GM12878 (cell line): ENCODE measurements around the gene AHNAK. TPM values are rescaled to one million over a fixed set of nuclear protein-coding genes. Genes with fewer than 3 reads are reported as not detected.
A peak's percentile ranks its signal among the peaks of the same experiment; 100 is the strongest.

Source experiments
- ATF2 ChIP-seq: IDR thresholded peaks from 2 replicates; pipeline ENCODE4 v1.6.1; 2012; ENCODE audit warnings: low read length, inconsistent platforms
- BCLAF1 ChIP-seq: fragments of 450-650 bp; IDR thresholded peaks from 2 replicates; pipeline ENCODE4 v1.6.1; 2017; ENCODE audit warnings: antibody characterized with exemption, mild to moderate bottlenecking, moderate library complexity
- BMI1 ChIP-seq: fragments of 450-650 bp; IDR thresholded peaks from 2 replicates; pipeline ENCODE4 v1.6.1; 2016; ENCODE audit warnings: mild to moderate bottlenecking, moderate library complexity, borderline replicate concordance
- CHD4 ChIP-seq: fragments of 200-600 bp; sonication (generic); IDR thresholded peaks from 2 replicates; pipeline ENCODE4 v1.6.1; 2016; ENCODE audit warnings: mild to moderate bottlenecking
- CREM ChIP-seq: IDR thresholded peaks from 2 replicates; pipeline ENCODE4 v1.6.1; 2014; ENCODE audit warnings: antibody characterized with exemption, low read depth
- HSF1 ChIP-seq: fragments of 150-350 bp; IDR thresholded peaks from 2 replicates; pipeline ENCODE4 v1.6.1; 2014; ENCODE audit warnings: mild to moderate bottlenecking, low read depth, low read length
- IKZF2 ChIP-seq, 2 experiments: fragments of 450-650 bp; IDR thresholded peaks; 2 replicates each; pipeline ENCODE4 v1.6.1; 2017; ENCODE audit warnings: mild to moderate bottlenecking in 2 of 2, moderate library complexity in 2 of 2
- JUNB ChIP-seq: IDR thresholded peaks from 2 replicates; pipeline ENCODE4 v1.6.1; 2016; ENCODE audit warnings: antibody characterized with exemption, mild to moderate bottlenecking
- KAT2A ChIP-seq: conservative IDR thresholded peaks from 2 replicates; pipeline ENCODE4 v1.6.1; 2011; ENCODE audit warnings: low read depth, low read length; ENCODE audit not compliant: control insufficient read depth
- MEF2A ChIP-seq: IDR thresholded peaks from 2 replicates; pipeline ENCODE4 v1.6.1; 2011; ENCODE audit warnings: low read depth, mild to moderate bottlenecking, low read length, moderate library complexity; ENCODE audit not compliant: insufficient read depth
- PAX8 ChIP-seq: fragments of 450-650 bp; IDR thresholded peaks from 2 replicates; pipeline ENCODE4 v1.6.1; 2017; ENCODE audit warnings: mild to moderate bottlenecking, moderate library complexity
- ZBTB11 ChIP-seq: fragments of 450-650 bp; formaldehyde crosslinking; IDR thresholded peaks from 2 replicates; pipeline ENCODE4 v1.5.0; 2022; ENCODE audit warnings: mild to moderate bottlenecking, missing genetic modification characterization
- ZBTB4 ChIP-seq: fragments of 450-650 bp; formaldehyde crosslinking; IDR thresholded peaks from 2 replicates; pipeline ENCODE4 v1.4.0; 2022; ENCODE audit warnings: mild to moderate bottlenecking, moderate library complexity
- polyA plus RNA-seq, 11 experiments: library from polyadenylated mRNA; depleted of rRNA in 4 of 11; unstranded in 6 of 11; stranded (reverse) in 5 of 11; fragments of >200 nt; fragmentation: Nextera tagmentation in 4 of 11; fragmentation: Illumina TruSeq in 1 of 11; extraction: Ambion mirVana in 4 of 11; extraction: Trizol in 1 of 11; gene quantifications; 1 replicate in 1 of 11; 2 replicates in 10 of 11; pipeline versions ENCODE4 v1.2.1 to v1.2.3, GENCODE V29; 2011 to 2016; ENCODE audit warnings: inconsistent platforms in 2 of 11, missing spikeins in 2 of 11, low read depth in 1 of 11
- total RNA-seq, 4 experiments: library from RNA; depleted of rRNA in 3 of 4; stranded (reverse); fragments of >200 nt in 3 of 4; fragmentation: Illumina TruSeq in 1 of 4; extraction: Trizol in 1 of 4; gene quantifications; 2 replicates each; pipeline versions ENCODE4 v1.2.1 to v1.2.3, GENCODE V29; 2013 to 2021
- TF ChIP-seq, protein P1 (sequence below): IDR thresholded peaks from 2 replicates; pipeline ENCODE4 v1.6.1; 2012; ENCODE audit warnings: low read depth, low read length, improper control_type of control experiment

Gene AHNAK
- total and polyA plus RNA-seq, 10 of the 15 experiments (the other 5 are each of a cell fraction or from before 2014, with no cell fraction given): 0.76 to 90.3 (median 19.4) TPM

DNA sequence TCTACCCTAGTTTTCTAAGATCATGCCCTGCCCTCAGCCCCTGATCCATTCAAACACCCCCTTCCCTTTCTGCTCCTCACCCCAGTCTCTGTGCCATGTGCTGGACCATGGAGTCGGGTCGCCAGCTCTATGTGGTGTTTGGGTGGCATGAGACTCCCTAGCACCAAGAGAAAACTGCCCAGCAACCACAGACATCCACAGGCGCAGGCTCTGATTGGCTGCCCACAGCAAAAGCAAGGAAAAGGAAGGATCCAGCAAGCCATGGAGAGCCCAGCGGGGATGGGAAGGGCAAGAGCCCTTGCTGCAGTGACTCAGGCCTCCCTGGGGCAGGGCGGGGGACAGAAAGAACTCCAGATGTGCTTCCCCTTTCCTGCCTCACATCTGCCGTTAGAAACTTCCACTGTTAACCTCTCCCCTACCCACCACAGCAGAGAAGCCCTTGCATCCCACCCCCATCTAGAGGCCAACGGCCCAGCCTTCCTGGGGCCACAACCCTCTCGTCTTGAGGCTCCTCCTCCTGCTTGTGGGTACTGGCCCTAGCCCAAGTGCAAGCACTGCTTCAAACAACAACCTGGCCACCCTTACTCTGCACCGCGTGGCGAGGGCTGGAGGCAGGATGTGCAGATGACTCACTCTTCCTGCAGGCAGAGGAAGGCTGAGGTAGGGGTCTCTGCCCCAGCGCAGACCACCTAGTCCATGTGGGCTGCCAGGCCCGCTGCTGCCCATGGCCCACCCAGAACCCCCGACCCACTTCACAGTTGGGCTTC is 9.7 kb upstream of the AHNAK start (continued):
- TF ChIP-seq ZBTB11 (CRISPR knock-in tag): no peak
- TF ChIP-seq ZBTB4 (CRISPR knock-in tag): no peak
- no peak for TF ChIP-seq MEF2A
- no peak for TF ChIP-seq ATF2
- no peak for TF ChIP-seq BMI1
- TF ChIP-seq KAT2A: no peak
- TF ChIP-seq HSF1: no peak
- TF ChIP-seq IKZF2 (IDR thresholded peaks at IDR 0.05): peak; percentile 79 to 83; a peak in 3 of 4 replicates
- TF ChIP-seq CREM: no peak; the same call in 1 of the 2 replicates
- TF ChIP-seq, protein P1, sequence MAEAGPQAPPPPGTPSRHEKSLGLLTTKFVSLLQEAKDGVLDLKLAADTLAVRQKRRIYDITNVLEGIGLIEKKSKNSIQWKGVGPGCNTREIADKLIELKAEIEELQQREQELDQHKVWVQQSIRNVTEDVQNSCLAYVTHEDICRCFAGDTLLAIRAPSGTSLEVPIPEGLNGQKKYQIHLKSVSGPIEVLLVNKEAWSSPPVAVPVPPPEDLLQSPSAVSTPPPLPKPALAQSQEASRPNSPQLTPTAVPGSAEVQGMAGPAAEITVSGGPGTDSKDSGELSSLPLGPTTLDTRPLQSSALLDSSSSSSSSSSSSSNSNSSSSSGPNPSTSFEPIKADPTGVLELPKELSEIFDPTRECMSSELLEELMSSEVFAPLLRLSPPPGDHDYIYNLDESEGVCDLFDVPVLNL: no peak
- no peak for TF ChIP-seq BCLAF1
- TF ChIP-seq JUNB: no peak
- TF ChIP-seq CHD4: no peak
- TF ChIP-seq PAX8: no peak
